Esophagus muscularis mucosa (tissue), 4 donors: ENCODE data around the gene MTUS2. TPM values are rescaled to one million over a fixed set of nuclear protein-coding genes. Genes with fewer than 3 reads are reported as not detected.

Source experiments
- DNase-seq: peaks from one replicate; pipeline ENCODE4 v3.0.0-alpha.2; 2017; ENCODE audit errors: extremely low spot score
- H3K27ac ChIP-seq, 4 donors: fragments of 200-600 bp; sonication (generic); replicated peaks in 1 of 4; 1 replicate in 3 of 4; 2 replicates in 1 of 4; pipeline ENCODE4 v1.5.1; 2016 to 2019; ENCODE audit warnings: mild to moderate bottlenecking in 1 of 4
- H3K27me3 ChIP-seq, 4 donors: fragments of 200-600 bp; sonication (generic); one replicate each; pipeline versions ENCODE4 v1.5.1 to v1.6.0; 2016 to 2019
- H3K36me3 ChIP-seq, 4 donors: fragments of 200-600 bp; sonication (generic); one replicate each; pipeline ENCODE4 v1.5.1; 2016 to 2019
- H3K4me1 ChIP-seq, 4 donors: fragments of 200-600 bp; sonication (generic); one replicate each; pipeline ENCODE4 v1.5.1; 2016 to 2019
- H3K4me3 ChIP-seq, 4 donors: fragments of 200-600 bp; sonication (generic); 1 replicate in 2 of 4; 2 replicates in 2 of 4; pipeline ENCODE4 v1.5.1; 2016 to 2019; ENCODE audit warnings: mild to moderate bottlenecking in 4 of 4, moderate library complexity in 1 of 4
- H3K9me3 ChIP-seq, 4 donors: fragments of 200-600 bp; sonication (generic); 1 replicate in 3 of 4; 2 replicates in 1 of 4; pipeline ENCODE4 v1.5.1; 2016 to 2019
- EP300 ChIP-seq: sonication (generic); formaldehyde crosslinking; IDR thresholded peaks from one replicate; pipeline ENCODE4 v1.6.1; 2017; ENCODE audit warnings: antibody characterized with exemption
- POLR2A ChIP-seq: fragments of 450-650 bp; IDR thresholded peaks from one replicate; pipeline ENCODE4 v1.6.1; 2017; ENCODE audit warnings: antibody characterized with exemption, moderate library complexity, mild to moderate bottlenecking, low read depth
- POLR2AphosphoS5 ChIP-seq, 2 donors: sonication (generic); formaldehyde crosslinking; IDR thresholded peaks; one replicate each; pipeline ENCODE4 v1.6.1; 2017; ENCODE audit warnings: antibody characterized with exemption in 2 of 2
- WGBS: methylation state at CpG from one replicate; pipeline ENCODE4 v1.1.5; 2018; 5-methylcytosine and 5-hydroxymethylcytosine counted together
- intact Hi-C: fragments of 100-400 bp; cut with DNase I; formaldehyde crosslinking; loops from one replicate; pipeline ENCODE4 v1.15.1; 2023
- total RNA-seq, 4 donors: library from RNA; depleted of rRNA; stranded (reverse); fragments of >200 nt; gene quantifications; one replicate each; pipeline versions ENCODE4 v1.1.0 to v1.2.1, GENCODE V29; 2016
- TF ChIP-seq, protein P1 (sequence below), 3 experiments: fragments of 200-600 bp in 2 of 3; fragments of 450-650 bp in 1 of 3; sonication (generic) in 2 of 3; IDR thresholded peaks; one replicate each; pipeline ENCODE4 v1.5.1; 2017 to 2019; ENCODE audit warnings: antibody characterized with exemption in 3 of 3, mild to moderate bottlenecking in 2 of 3, moderate library complexity in 1 of 3

The MTUS2 gene
- total RNA-seq, 4 donors from 2014 or later = 7.1 to 46.2 (median 12.8) TPM

DNA sequence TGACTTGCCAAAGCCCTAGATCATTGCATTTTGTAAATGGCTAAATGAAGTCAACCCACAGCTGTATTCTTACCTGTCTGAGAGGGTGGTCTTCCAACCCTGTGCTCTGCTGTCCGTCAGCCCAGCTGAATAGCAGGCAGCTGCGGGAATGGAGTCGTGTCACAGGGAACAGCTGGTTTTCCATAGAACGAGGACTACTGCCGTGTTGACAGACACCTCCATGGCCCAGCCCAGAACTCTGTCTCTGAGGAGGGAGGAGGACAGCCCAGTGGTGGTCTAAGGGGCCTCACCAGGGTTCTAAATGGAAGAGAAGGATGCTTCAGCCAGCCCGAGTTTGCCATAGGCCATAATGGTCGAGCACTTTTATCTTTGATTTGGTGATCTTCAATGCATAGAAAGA, 664.7 kb downstream of the MTUS2 start:
- Histone ChIP-seq H3K4me1 (no peaks in the 10 kb centered on the region), H3K27me3 (peaks cover 0 to 3% (median 0%) of the 10 kb centered on the region in 4 donors), H3K9me3 (no peaks in the 10 kb centered on the region), H3K27ac (no peak overlapping the region), H3K36me3 (peaks cover 0 to 11% (median 5%) of the 10 kb centered on the region in 4 donors), H3K4me3 (no peak overlapping the region)
- TF ChIP-seq, protein P1, sequence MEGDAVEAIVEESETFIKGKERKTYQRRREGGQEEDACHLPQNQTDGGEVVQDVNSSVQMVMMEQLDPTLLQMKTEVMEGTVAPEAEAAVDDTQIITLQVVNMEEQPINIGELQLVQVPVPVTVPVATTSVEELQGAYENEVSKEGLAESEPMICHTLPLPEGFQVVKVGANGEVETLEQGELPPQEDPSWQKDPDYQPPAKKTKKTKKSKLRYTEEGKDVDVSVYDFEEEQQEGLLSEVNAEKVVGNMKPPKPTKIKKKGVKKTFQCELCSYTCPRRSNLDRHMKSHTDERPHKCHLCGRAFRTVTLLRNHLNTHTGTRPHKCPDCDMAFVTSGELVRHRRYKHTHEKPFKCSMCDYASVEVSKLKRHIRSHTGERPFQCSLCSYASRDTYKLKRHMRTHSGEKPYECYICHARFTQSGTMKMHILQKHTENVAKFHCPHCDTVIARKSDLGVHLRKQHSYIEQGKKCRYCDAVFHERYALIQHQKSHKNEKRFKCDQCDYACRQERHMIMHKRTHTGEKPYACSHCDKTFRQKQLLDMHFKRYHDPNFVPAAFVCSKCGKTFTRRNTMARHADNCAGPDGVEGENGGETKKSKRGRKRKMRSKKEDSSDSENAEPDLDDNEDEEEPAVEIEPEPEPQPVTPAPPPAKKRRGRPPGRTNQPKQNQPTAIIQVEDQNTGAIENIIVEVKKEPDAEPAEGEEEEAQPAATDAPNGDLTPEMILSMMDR (IDR thresholded peaks at IDR 0.05) = no peak
- TF ChIP-seq EP300 = no peak
- TF ChIP-seq POLR2AphosphoS5 (IDR thresholded peaks at IDR 0.05) = no peak
- no peak for TF ChIP-seq POLR2A
- DNase-seq = no peak
- intact Hi-C loops = no loop called here
- 78% methylated on average over 7 of the region's 7 CpGs for WGBS

DNA sequence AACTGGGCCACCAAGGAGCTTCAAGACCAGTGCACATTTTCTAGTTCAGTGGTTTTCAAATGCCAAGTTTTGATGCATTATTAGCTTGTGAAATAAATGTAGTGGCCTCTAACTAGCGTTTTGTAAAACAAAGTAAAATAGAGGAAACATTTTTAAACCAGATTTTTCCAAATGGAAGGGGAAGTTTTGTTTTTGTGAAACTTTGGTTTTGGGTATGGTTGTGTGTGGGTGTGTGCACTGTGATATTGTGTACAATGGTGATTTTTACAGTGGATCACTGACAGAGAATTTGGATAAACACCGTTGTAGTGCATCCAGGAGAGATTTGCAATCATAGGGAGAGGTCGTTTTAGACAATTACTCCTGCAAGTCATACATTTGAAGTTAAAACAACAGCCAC, 666.4 kb downstream of the MTUS2 start:
- Histone ChIP-seq H3K4me3 (no peak overlapping the region), H3K4me1 (no peaks in the 10 kb centered on the region), H3K27me3 (peaks cover 0 to 3% (median 0%) of the 10 kb centered on the region in 4 donors), H3K36me3 (peaks cover 0 to 11% (median 4%) of the 10 kb centered on the region in 4 donors), H3K27ac (no peak overlapping the region), H3K9me3 (no peaks in the 10 kb centered on the region)
- intact Hi-C loops = no loop called here
- no peak for DNase-seq
- TF ChIP-seq POLR2A = no peak
- TF ChIP-seq, protein P1 (IDR thresholded peaks at IDR 0.05) = no peak
- TF ChIP-seq EP300 = no peak
- TF ChIP-seq POLR2AphosphoS5 (IDR thresholded peaks at IDR 0.05) = no peak
- WGBS = 79% methylated on average over 3 of the region's 3 CpGs

DNA sequence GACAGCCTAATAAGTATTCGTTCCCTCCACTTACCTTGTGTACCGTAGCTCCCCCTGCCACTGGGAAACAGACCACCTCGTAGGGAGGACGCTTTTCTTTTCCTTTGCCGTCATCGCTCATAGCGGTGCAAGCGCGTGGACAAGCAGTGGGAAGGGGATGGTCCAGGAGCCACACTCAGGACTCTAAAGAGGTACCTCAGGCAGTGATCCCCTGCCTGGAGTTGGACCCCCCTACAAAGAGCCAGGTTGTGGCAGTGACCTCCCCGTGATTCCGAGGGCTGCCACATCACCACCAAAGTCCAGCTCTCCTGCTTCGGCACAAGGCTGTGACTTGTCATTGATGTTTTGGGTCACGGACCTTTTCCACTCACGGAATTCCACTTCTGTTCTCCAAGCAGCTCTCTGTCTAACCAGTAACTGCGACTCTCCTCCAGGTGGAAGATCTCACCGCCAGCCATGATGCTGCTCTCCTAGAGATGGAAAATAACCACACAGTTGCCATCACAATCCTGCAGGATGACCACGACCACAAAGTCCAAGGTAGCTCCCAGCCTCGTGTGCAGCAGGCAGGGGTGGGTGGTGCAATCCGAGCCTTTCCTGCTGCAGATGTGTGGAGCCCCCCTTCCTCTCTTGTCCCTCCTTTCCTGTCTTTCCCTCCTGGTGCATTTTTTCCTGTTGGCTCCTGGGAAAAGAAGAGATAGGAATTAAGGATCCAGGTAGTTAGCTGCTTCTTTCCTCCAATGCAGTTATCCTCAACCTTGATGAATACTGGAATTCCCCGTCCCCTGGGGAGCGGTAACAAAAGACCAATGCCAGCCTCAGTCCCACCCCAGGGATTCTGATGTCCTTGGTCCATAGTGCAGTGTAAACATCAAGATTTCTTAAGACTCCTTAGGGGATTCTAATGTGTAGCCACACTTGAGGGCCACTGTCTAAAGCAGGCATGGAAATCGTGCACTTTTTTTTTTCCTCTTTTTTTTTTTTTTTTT, 667.6 kb downstream of the MTUS2 start:
- TF ChIP-seq, protein P1 (IDR thresholded peaks at IDR 0.05) = no peak
- TF ChIP-seq EP300 (no peak), POLR2AphosphoS5 (IDR thresholded peaks at IDR 0.05) (no peak), POLR2A (no peak)
- DNase-seq = no peak
- no peaks in the 10 kb centered on the region for H3K9me3 ChIP-seq
- 82% methylated on average over 22 of the region's 22 CpGs for WGBS
- peaks cover 0 to 11% (median 4%) of the 10 kb centered on the region in 4 donors for H3K36me3 ChIP-seq
- peaks cover 0 to 3% (median 0%) of the 10 kb centered on the region in 4 donors for H3K27me3 ChIP-seq
- no peak overlapping the region for H3K4me3 ChIP-seq
- no peaks in the 10 kb centered on the region for H3K4me1 ChIP-seq
- intact Hi-C loops = no loop called here
- no peak overlapping the region for H3K27ac ChIP-seq

DNA sequence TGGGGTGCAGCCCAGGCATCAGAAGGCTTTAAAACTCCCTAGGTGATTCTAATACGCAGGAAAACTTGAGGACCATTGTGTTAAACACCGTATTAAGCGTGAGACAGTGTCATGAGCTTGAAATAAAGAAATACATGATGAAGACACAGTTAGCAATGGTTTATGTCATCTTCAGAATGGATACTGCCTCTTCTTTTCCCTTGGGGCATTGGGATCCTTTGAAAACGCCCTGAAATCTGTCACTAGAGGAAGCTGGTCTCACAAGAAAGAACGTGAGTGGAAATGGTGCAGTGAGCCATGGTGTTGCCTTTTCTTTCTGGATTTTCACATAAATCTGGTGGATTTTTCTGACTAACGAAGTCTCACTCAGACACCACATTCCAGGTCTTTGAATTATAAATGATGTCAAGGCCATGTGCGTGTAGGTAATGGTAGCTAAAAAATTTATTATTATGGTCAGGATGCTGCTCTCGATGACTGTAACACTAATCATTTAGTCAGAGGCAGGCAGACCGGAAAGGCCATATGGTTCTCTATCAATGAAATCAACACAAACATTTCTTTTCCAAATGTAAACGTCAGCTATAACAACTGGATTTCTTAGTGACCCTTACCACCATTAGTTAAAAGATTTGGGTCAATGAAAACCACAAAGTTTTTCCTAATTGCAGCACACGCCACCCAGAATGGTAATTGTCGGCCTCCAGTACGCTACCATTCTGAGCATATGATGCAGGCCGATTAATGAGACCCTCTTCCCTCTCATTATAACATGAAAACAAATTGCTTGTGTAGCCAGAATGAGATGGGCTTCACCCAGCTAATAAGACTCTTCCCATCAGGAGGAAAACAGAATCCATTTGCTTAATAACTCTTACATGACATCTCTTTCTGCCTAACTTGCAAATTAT, 669.8 kb downstream of the MTUS2 start:
- no peak overlapping the region for H3K4me3 ChIP-seq
- TF ChIP-seq POLR2A (no peak), EP300 (no peak), POLR2AphosphoS5 (IDR thresholded peaks at IDR 0.05) (no peak)
- TF ChIP-seq, protein P1 (IDR thresholded peaks at IDR 0.05) = no peak
- no peak for DNase-seq
- no peaks in the 10 kb centered on the region for H3K9me3 ChIP-seq
- intact Hi-C loops = no loop called here
- peaks cover 0 to 18% (median 4%) of the 10 kb centered on the region in 4 donors for H3K36me3 ChIP-seq
- no peak overlapping the region for H3K27ac ChIP-seq
- 84% methylated on average over 14 of the region's 14 CpGs for WGBS
- no peaks in the 10 kb centered on the region for H3K4me1 ChIP-seq
- peaks cover 0 to 3% (median 0%) of the 10 kb centered on the region in 4 donors for H3K27me3 ChIP-seq
